AG04450 (cell line): ENCODE data around the gene ADAMTS16. TPM values are rescaled to one million over a fixed set of nuclear protein-coding genes. Genes with fewer than 3 reads are reported as not detected.

Source experiments
- CTCF ChIA-PET: fragments of 300-600, 350-600 bp; formaldehyde crosslinking; extraction: SDS; loops from one replicate; lab custom pipeline; 2022; ENCODE audit warnings: antibody characterized with exemption, inconsistent platforms; lab: Charles Lee
- POLR2A ChIA-PET: fragments of 350-600 bp; formaldehyde crosslinking; extraction: SDS; loops from one replicate; lab custom pipeline; 2021; ENCODE audit warnings: antibody characterized with exemption, inconsistent platforms; lab: Yijun Ruan, JAX
- DNase-seq: peaks from one replicate; pipeline ENCODE4 v3.0.0-alpha.2; 2011; ENCODE audit warnings: low read depth, low spot score
- H3K27ac ChIP-seq: one replicate; pipeline ENCODE4 v1.5.1; 2012; ENCODE audit warnings: low read depth, low read length, control low read depth
- H3K27me3 ChIP-seq: one replicate; pipeline ENCODE4 v1.6.0; 2012; ENCODE audit warnings: low read length; ENCODE audit not compliant: control insufficient read depth, insufficient read depth
- H3K4me3 ChIP-seq: 2 replicates; pipeline ENCODE4 v1.5.1; 2011; ENCODE audit warnings: mild to moderate bottlenecking, low read depth, low read length, control low read depth
- H3K9me3 ChIP-seq: 2 replicates; pipeline ENCODE4 v1.5.1; 2012; ENCODE audit warnings: low read length; ENCODE audit not compliant: control insufficient read depth, insufficient read depth
- CTCF ChIP-seq: IDR thresholded peaks from 2 replicates; pipeline ENCODE4 v1.5.1; 2011; ENCODE audit warnings: low read depth, low read length, control low read depth, inconsistent platforms
- polyA plus RNA-seq: library from polyadenylated mRNA; depleted of rRNA; stranded (reverse); fragments of >200 nt; gene quantifications from 2 replicates; pipeline ENCODE4 v1.2.3, GENCODE V29; 2011

The ADAMTS16 gene
- polyA plus RNA-seq, 1 experiment = 0.04 TPM

GRCh38 chr5:5295351-5295750, 155.2 kb downstream of the ADAMTS16 start:
- peaks cover 9% of the 10 kb centered on the region for H3K9me3 ChIP-seq
- no peaks in the 10 kb centered on the region for H3K27me3 ChIP-seq
- CTCF ChIA-PET = no interaction called here
- POLR2A ChIA-PET = no interaction called here
- no peak overlapping the region for H3K4me3 ChIP-seq
- no peak for DNase-seq
- H3K27ac ChIP-seq = no peak overlapping the region
- no peak for TF ChIP-seq CTCF

- no peak for DNase-seq
- Histone ChIP-seq H3K27ac (no peak overlapping the region), H3K9me3 (peaks cover 9% of the 10 kb centered on the region), H3K27me3 (no peaks in the 10 kb centered on the region), H3K4me3 (no peak overlapping the region)
- ChIA-PET CTCF (no interaction called here), POLR2A (no interaction called here)
- no peak for TF ChIP-seq CTCF
Measured at GRCh38 chr5:5296051-5296450, 155.9 kb downstream of the ADAMTS16 start.

- DNase-seq = no peak
- CTCF ChIA-PET = no interaction called here
- POLR2A ChIA-PET = no interaction called here
- no peak for TF ChIP-seq CTCF
- Histone ChIP-seq H3K4me3 (no peak overlapping the region), H3K27me3 (no peaks in the 10 kb centered on the region), H3K27ac (no peak overlapping the region), H3K9me3 (peaks cover 15% of the 10 kb centered on the region)
Measured at GRCh38 chr5:5297432-5298067, 157.4 kb downstream of the ADAMTS16 start.

GRCh38 chr5:5298068-5298633, 158.0 kb downstream of the ADAMTS16 start:
- ChIA-PET CTCF (no interaction called here), POLR2A (no interaction called here)
- no peak for DNase-seq
- no peak overlapping the region for H3K4me3 ChIP-seq
- H3K9me3 ChIP-seq = peaks cover 15% of the 10 kb centered on the region
- no peak overlapping the region for H3K27ac ChIP-seq
- TF ChIP-seq CTCF = no peak
- H3K27me3 ChIP-seq = no peaks in the 10 kb centered on the region

GRCh38 chr5:5298841-5299541, 158.9 kb downstream of the ADAMTS16 start:
- DNase-seq = no peak
- POLR2A ChIA-PET = no interaction called here
- Histone ChIP-seq H3K4me3 (no peak overlapping the region), H3K27ac (no peak overlapping the region), H3K27me3 (no peaks in the 10 kb centered on the region), H3K9me3 (peaks cover 19% of the 10 kb centered on the region)
- CTCF ChIA-PET = no interaction called here
- TF ChIP-seq CTCF = no peak
